Measurements from ENCODE around the gene ESPL1. TPM values are rescaled to one million over a fixed set of nuclear protein-coding genes. Genes with fewer than 3 reads are reported as not detected.

The ESPL1 gene
- total and polyA plus RNA-seq, 2 of the 13 experiments (the other 11 are each of a cell fraction or from before 2014, with no cell fraction given): 5.8 to 11.5 TPM

DNA sequence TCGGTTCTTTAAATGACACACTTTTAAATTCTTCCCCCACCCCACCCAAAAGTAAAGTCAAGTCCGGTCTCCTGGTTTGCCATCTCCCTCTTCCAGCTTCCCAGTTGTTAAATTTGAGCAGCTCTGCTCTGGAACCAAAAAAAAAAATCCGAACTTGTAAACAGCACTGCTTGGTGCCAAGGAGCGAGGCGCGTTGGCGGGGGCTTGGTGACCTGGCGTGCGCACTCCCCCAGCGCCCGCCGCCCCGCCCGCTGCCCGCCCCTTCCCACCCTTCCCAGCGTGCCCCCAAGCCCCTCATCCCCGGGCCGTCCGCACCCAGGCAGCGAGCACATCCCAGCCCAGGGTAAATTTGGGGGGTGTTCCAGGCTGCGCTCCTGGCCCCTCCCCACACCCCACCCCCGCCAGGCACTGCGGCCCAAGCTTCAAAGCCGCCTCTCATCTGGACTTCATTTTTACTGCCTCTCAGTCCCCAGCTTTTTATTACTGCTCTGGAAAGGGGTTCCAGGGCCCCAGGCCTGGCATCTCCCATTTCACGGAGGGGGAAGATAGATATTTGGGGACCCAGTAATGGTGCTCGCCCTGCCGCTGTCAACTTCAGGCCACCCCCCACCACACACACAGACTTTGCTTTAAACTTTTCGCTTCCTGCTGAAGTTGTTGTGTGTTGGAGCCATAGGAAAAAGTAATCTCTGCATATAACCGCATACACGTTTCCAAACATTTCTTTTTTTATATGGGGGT is 49.4 kb upstream of the ESPL1 start:
- 59% methylated on average over 29 of the region's 30 CpGs for WGBS (ENCODE audit: low lambda C conversion rate)
- Histone ChIP-seq H3K9me3 (ENCODE audit: low read length) (no peaks in the 10 kb centered on the region), H3K4me3 (replicated peaks in 1 of 3; ENCODE audit: insufficient read depth in 1 of 3, low read depth in 2 of 3, low read length in 3 of 3) (peak overlapping the region in 2 of 3 experiments; percentile 75 to 89; a peak in 4 of 6 replicates), H3K36me3 (replicated peaks in 1 of 2; ENCODE audit: control insufficient read depth in 1 of 2, insufficient read depth in 2 of 2, low read length in 2 of 2) (no peaks in the 10 kb centered on the region; a peak in 1 of 5 replicates), H3K79me2 (ENCODE audit: insufficient read depth, low read length) (no peaks in the 10 kb centered on the region), H3K27me3 (ENCODE audit: control insufficient read depth in 1 of 2, insufficient read depth in 2 of 2, low read length in 2 of 2) (peaks cover 0 to 8% of the 10 kb centered on the region in 2 experiments; a peak in 3 of 5 replicates), H3K4me2 (ENCODE audit: low read depth, low read length) (peak overlapping the region; percentile 100), H3K27ac (ENCODE audit: extremely low read length, insufficient read depth, low read length) (no peak overlapping the region), H2AFZ (ENCODE audit: low read length) (no peak overlapping the region), H4K20me1 (ENCODE audit: insufficient read depth, low read length) (no peaks in the 10 kb centered on the region), H3K9ac (ENCODE audit: insufficient read depth, low read depth, low read length) (no peak overlapping the region; the same call in 1 of the 2 replicates), H3K4me1 (ENCODE audit: insufficient read depth, low read length) (peaks cover 57% of the 10 kb centered on the region)
- BruUV-seq (replicated peaks): no TSS peak
- ChIA-PET CTCF (ENCODE audit: low intra/inter-chr PET ratio, low total read pairs) (no interaction called here), POLR2A (interaction anchor here (1.9 to 3.7 kb wide), 3 partner anchors 34 to 77 kb away, joined by 8 to 17 read pairs (median 9); partner anchors contain the start of genes CSAD, PFDN5 and ZNF740)
- TF ChIP-seq STAG1 (CRISPR knock-in tag; IDR thresholded peaks at IDR 0.05): no peak
- TF ChIP-seq TBX3 (IDR thresholded peaks at IDR 0.05; ENCODE audit: borderline replicate concordance): no peak
- TF ChIP-seq ZNF605 (CRISPR knock-in tag; IDR thresholded peaks at IDR 0.05): no peak
- no peak for TF ChIP-seq ZNF572 (CRISPR knock-in tag; IDR thresholded peaks at IDR 0.05)
- no peak for TF ChIP-seq HNRNPH1 (optimal IDR thresholded peaks at IDR 0.05; ENCODE audit: low read depth, low read length)
- TF ChIP-seq, protein P1, sequence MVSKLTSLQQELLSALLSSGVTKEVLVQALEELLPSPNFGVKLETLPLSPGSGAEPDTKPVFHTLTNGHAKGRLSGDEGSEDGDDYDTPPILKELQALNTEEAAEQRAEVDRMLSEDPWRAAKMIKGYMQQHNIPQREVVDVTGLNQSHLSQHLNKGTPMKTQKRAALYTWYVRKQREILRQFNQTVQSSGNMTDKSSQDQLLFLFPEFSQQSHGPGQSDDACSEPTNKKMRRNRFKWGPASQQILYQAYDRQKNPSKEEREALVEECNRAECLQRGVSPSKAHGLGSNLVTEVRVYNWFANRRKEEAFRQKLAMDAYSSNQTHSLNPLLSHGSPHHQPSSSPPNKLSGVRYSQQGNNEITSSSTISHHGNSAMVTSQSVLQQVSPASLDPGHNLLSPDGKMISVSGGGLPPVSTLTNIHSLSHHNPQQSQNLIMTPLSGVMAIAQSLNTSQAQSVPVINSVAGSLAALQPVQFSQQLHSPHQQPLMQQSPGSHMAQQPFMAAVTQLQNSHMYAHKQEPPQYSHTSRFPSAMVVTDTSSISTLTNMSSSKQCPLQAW (CRISPR knock-in tag; IDR thresholded peaks at IDR 0.05): no peak
- TF ChIP-seq ZFYVE20 (CRISPR knock-in tag; IDR thresholded peaks at IDR 0.05; ENCODE audit: borderline replicate concordance, low read depth): no peak
- no peak for TF ChIP-seq RBM39 (IDR thresholded peaks at IDR 0.05; ENCODE audit: low read depth, low read length, poor library complexity, severe bottlenecking)
- no peak for TF ChIP-seq TCF12 (IDR thresholded peaks at IDR 0.05)
- TF ChIP-seq TCF12 (CRISPR knock-in tag; IDR thresholded peaks at IDR 0.05): no peak
- TF ChIP-seq ZNF747 (CRISPR knock-in tag; IDR thresholded peaks at IDR 0.05; ENCODE audit: borderline replicate concordance): no peak
- no peak for TF ChIP-seq ZNF34 (CRISPR knock-in tag; IDR thresholded peaks at IDR 0.05; ENCODE audit: borderline replicate concordance)
- no peak for TF ChIP-seq PBX3 (CRISPR knock-in tag; IDR thresholded peaks at IDR 0.05; ENCODE audit: borderline replicate concordance)
- no peak for TF ChIP-seq HDAC2 (CRISPR knock-in tag; IDR thresholded peaks at IDR 0.05)
- FAIRE-seq: no peak
- no peak for DNase-seq (ENCODE audit: low spot score)
- intact Hi-C loops (cut with micrococcal nuclease; ENCODE audit: unreplicated experiment): no loop called here
- in situ Hi-C loops (cut with HindIII; ENCODE audit: extremely low pct_ligation_motif_present, low pct_unique_long_range_greater_than_20kb): loop anchor here (5.0 kb wide), 1 partner anchor 49 kb away; the partner anchor contains the start of gene ESPL1
- ATAC-seq: no peak

Measured in HepG2 (cell line).